HG02970 (cell line): ENCODE data around the gene PFDN4.
A peak's percentile ranks its signal among the peaks of the same experiment; 100 is the strongest.

Experiments
- ATAC-seq: cut with Tn5 transposase; IDR thresholded peaks from one replicate; pipeline ENCODE4 v1.9.1; 2021; ENCODE audit warnings: mild to moderate bottlenecking, moderate library complexity, moderate number of reproducible peaks; ENCODE audit not compliant: unreplicated experiment, low FRiP score

PFDN4 gene

GRCh38 chr20:54207743-54208547 is at the start of gene PFDN4:
Gene PFDN4, plus strand, starts transcription at chr20:54208087. Its CDS starts 14 bp downstream, at chr20:54208101.
- ATAC-seq, result peak; percentile 94

GRCh38 chr20:54158226-54158625 is 49.7 kb upstream of the PFDN4 start:
- no peak for ATAC-seq

GRCh38 chr20:54158856-54159418 is 49.0 kb upstream of the PFDN4 start:
- ATAC-seq, result no peak

- no peak for ATAC-seq
These were observed 47.6 kb upstream of the PFDN4 start for GRCh38 chr20:54160065-54161007.

- no peak for ATAC-seq
These were observed 46.7 kb upstream of the PFDN4 start for GRCh38 chr20:54161008-54161820.

GRCh38 chr20:54161821-54162149 is 46.1 kb upstream of the PFDN4 start:
- no peak for ATAC-seq

GRCh38 chr20:54162378-54163009 is 45.4 kb upstream of the PFDN4 start:
- ATAC-seq, result no peak

- no peak for ATAC-seq
These were observed 44.5 kb upstream of the PFDN4 start for GRCh38 chr20:54163402-54163801.

- ATAC-seq, result no peak
These were observed 42.9 kb upstream of the PFDN4 start for GRCh38 chr20:54165014-54165413.

GRCh38 chr20:54165803-54166202 is 42.1 kb upstream of the PFDN4 start:
- ATAC-seq, result no peak

GRCh38 chr20:54166987-54167662 is 40.8 kb upstream of the PFDN4 start:
- ATAC-seq, result no peak

- no peak for ATAC-seq
These were observed 39.7 kb upstream of the PFDN4 start for GRCh38 chr20:54167909-54168872.

- no peak for ATAC-seq
These were observed 38.7 kb upstream of the PFDN4 start for GRCh38 chr20:54168961-54169862.

GRCh38 chr20:54170026-54170471 is 37.8 kb upstream of the PFDN4 start:
- no peak for ATAC-seq

- ATAC-seq, result no peak
These were observed 36.9 kb upstream of the PFDN4 start for GRCh38 chr20:54170963-54171362.

GRCh38 chr20:54172532-54172855 is 35.4 kb upstream of the PFDN4 start:
- ATAC-seq, result no peak
